Measurements from ENCODE around the gene RTN4IP1. TPM values are rescaled to one million over a fixed set of nuclear protein-coding genes. Genes with fewer than 3 reads are reported as not detected.
A peak's percentile ranks its signal among the peaks of the same experiment; 100 is the strongest.

The RTN4IP1 gene
- total RNA-seq, 1 experiment from 2014 or later = 7.3 TPM

- intact Hi-C loops (cut with micrococcal nuclease) = no loop called here
Observed at GRCh38 chr6:106528521-106528920, 100.8 kb downstream of the RTN4IP1 start.

GRCh38 chr6:106527979-106528378 lies 101.3 kb downstream of the RTN4IP1 start:
- peak; percentile 88 for DNase-seq

More at GRCh38 chr6:106528521-106528920, 100.8 kb downstream of the RTN4IP1 start:
- Histone ChIP-seq H3K36me3 (ENCODE audit: low read depth, low read length) (peaks cover 18% of the 10 kb centered on the region), H3K4me3 (ENCODE audit: low read length) (peak overlapping the region; percentile 31; the same call in 1 of the 2 replicates), H2AFZ (ENCODE audit: low read length) (no peak overlapping the region), H3K4me2 (ENCODE audit: low read length) (peak overlapping the region; percentile 71), H3K27me3 (ENCODE audit: low read length) (no peaks in the 10 kb centered on the region), H3K9ac (ENCODE audit: low read length) (peak overlapping the region; percentile 68), H3K9me2 (replicated peaks; ENCODE audit: low read length) (no peaks in the 10 kb centered on the region), H3F3A (ENCODE audit: low read length, unreplicated experiment) (peaks cover 8% of the 10 kb centered on the region), H3K79me2 (ENCODE audit: low read length) (peaks cover 31% of the 10 kb centered on the region), H3K9me3 (ENCODE audit: low read length) (no peaks in the 10 kb centered on the region), H4K20me1 (ENCODE audit: low read length) (no peaks in the 10 kb centered on the region), H3K4me1 (ENCODE audit: insufficient read depth, low read length) (peaks cover 48% of the 10 kb centered on the region), H3K27ac (ENCODE audit: low read length) (peak overlapping the region; percentile 97)
- BruUV-seq (replicated peaks) = no TSS peak
- DNase-seq (no peak), ATAC-seq (no peak)
- TF ChIP-seq CTCF (conservative IDR thresholded peaks at IDR 0.05; ENCODE audit: low read depth, low read length) = no peak
- no peak for TF ChIP-seq EZH2phosphoT487 (IDR thresholded peaks at IDR 0.05; ENCODE audit: borderline replicate concordance, low read length)
- no peak for TF ChIP-seq EZH2 (IDR thresholded peaks at IDR 0.05; ENCODE audit: low read length, unreplicated experiment)
- CTCF ChIA-PET = interaction anchor here (0.5 kb wide), 1 partner anchor 19 kb away, joined by 5 read pairs; no protein-coding TSS in a partner anchor
- POLR2A ChIA-PET (ENCODE audit: unreplicated experiment) = no interaction called here

More at GRCh38 chr6:106527979-106528378, 101.3 kb downstream of the RTN4IP1 start:
- Histone ChIP-seq H3K4me1 (ENCODE audit: insufficient read depth, low read length) (peaks cover 48% of the 10 kb centered on the region), H2AFZ (ENCODE audit: low read length) (no peak overlapping the region), H3K9ac (ENCODE audit: low read length) (peak overlapping the region; percentile 79), H3K9me2 (replicated peaks; ENCODE audit: low read length) (no peaks in the 10 kb centered on the region), H3K4me3 (ENCODE audit: low read length) (peak overlapping the region; percentile 59), H3K27ac (ENCODE audit: low read length) (peak overlapping the region; percentile 97), H3K36me3 (ENCODE audit: low read depth, low read length) (peaks cover 18% of the 10 kb centered on the region), H3K27me3 (ENCODE audit: low read length) (no peaks in the 10 kb centered on the region), H3K4me2 (ENCODE audit: low read length) (peak overlapping the region; percentile 71), H3K79me2 (ENCODE audit: low read length) (peaks cover 37% of the 10 kb centered on the region), H4K20me1 (ENCODE audit: low read length) (no peaks in the 10 kb centered on the region), H3F3A (ENCODE audit: low read length, unreplicated experiment) (peaks cover 8% of the 10 kb centered on the region), H3K9me3 (ENCODE audit: low read length) (no peaks in the 10 kb centered on the region)
- ATAC-seq = peak; percentile 76
- no TSS peak for BruUV-seq (replicated peaks)
- intact Hi-C loops (cut with micrococcal nuclease) = no loop called here
- TF ChIP-seq CTCF (conservative IDR thresholded peaks at IDR 0.05; ENCODE audit: low read depth, low read length) = no peak
- no peak for TF ChIP-seq EZH2 (IDR thresholded peaks at IDR 0.05; ENCODE audit: low read length, unreplicated experiment)
- no peak for TF ChIP-seq EZH2phosphoT487 (IDR thresholded peaks at IDR 0.05; ENCODE audit: borderline replicate concordance, low read length)
- POLR2A ChIA-PET (ENCODE audit: unreplicated experiment) = no interaction called here
- CTCF ChIA-PET = interaction anchor here (0.5 kb wide), 1 partner anchor 18 kb away, joined by 5 read pairs; no protein-coding TSS in a partner anchor

Data from PC-3 (cell line).